T follicular helper cell (primary cell): ENCODE data around the gene GRIN2A.

Source experiments
- DNase-seq: peaks from one replicate; pipeline ENCODE4 v3.0.0-alpha.2; 2020; ENCODE audit warnings: low read depth

The GRIN2A gene

GRCh38 chr16:9969580-9969979, 212.6 kb downstream of the GRIN2A start:
- DNase-seq, result no peak

- DNase-seq, result no peak
These were observed 215.6 kb downstream of the GRIN2A start for GRCh38 chr16:9966569-9967157.

GRCh38 chr16:9965079-9965478, 217.1 kb downstream of the GRIN2A start:
- DNase-seq, result no peak

- no peak for DNase-seq
These were observed 217.8 kb downstream of the GRIN2A start for GRCh38 chr16:9964426-9964825.

GRCh38 chr16:9957433-9957832, 224.8 kb downstream of the GRIN2A start:
- no peak for DNase-seq

GRCh38 chr16:9957002-9957401, 225.2 kb downstream of the GRIN2A start:
- DNase-seq, result no peak

- DNase-seq, result no peak
These were observed 226.6 kb downstream of the GRIN2A start for GRCh38 chr16:9955677-9956076.

GRCh38 chr16:9953908-9954570, 228.2 kb downstream of the GRIN2A start:
- DNase-seq, result no peak

GRCh38 chr16:9950658-9951057, 231.6 kb downstream of the GRIN2A start:
- no peak for DNase-seq

- no peak for DNase-seq
These were observed 232.8 kb downstream of the GRIN2A start for GRCh38 chr16:9949396-9949795.

GRCh38 chr16:9948933-9949332, 233.3 kb downstream of the GRIN2A start:
- DNase-seq, result no peak

GRCh38 chr16:9946022-9946720, 236.1 kb downstream of the GRIN2A start:
- no peak for DNase-seq

GRCh38 chr16:9943121-9943520, 239.1 kb downstream of the GRIN2A start:
- no peak for DNase-seq

- no peak for DNase-seq
These were observed 241.0 kb downstream of the GRIN2A start for GRCh38 chr16:9941245-9941644.

- DNase-seq, result no peak
These were observed 247.3 kb downstream of the GRIN2A start for GRCh38 chr16:9934723-9935508.

- DNase-seq, result no peak
These were observed 249.1 kb downstream of the GRIN2A start for GRCh38 chr16:9932919-9933653.

- DNase-seq, result no peak
These were observed 250.2 kb downstream of the GRIN2A start for GRCh38 chr16:9932000-9932399.

- DNase-seq, result no peak
These were observed 252.4 kb downstream of the GRIN2A start for GRCh38 chr16:9929836-9930235.

- no peak for DNase-seq
These were observed 252.9 kb downstream of the GRIN2A start for GRCh38 chr16:9929313-9929712.

GRCh38 chr16:9922441-9922840, 259.8 kb downstream of the GRIN2A start:
- no peak for DNase-seq

GRCh38 chr16:9921997-9922396, 260.2 kb downstream of the GRIN2A start:
- DNase-seq, result no peak

- DNase-seq, result no peak
These were observed 262.8 kb downstream of the GRIN2A start for GRCh38 chr16:9919460-9919859.
